Measurements from ENCODE around the gene JAML. TPM values are rescaled to one million over a fixed set of nuclear protein-coding genes. Genes with fewer than 3 reads are reported as not detected.

Gene JAML
- total and polyA plus RNA-seq, 2 of the 4 experiments (the other 2 are of a cell fraction): not detected

- TF ChIP-seq SMC3 (IDR thresholded peaks at IDR 0.05; ENCODE audit: low read depth, low read length) (no peak), USF2 (IDR thresholded peaks at IDR 0.05; ENCODE audit: low read depth, low read length) (no peak), NFE2L2 (IDR thresholded peaks at IDR 0.05; ENCODE audit: low read depth, low read length) (no peak), RCOR1 (IDR thresholded peaks at IDR 0.05; ENCODE audit: insufficient replicate concordance, low read length) (no peak), CEBPB (IDR thresholded peaks at IDR 0.05; ENCODE audit: low read depth, low read length) (no peak), RFX5 (IDR thresholded peaks at IDR 0.05; ENCODE audit: low read depth, low read length) (no peak), MAFK (IDR thresholded peaks at IDR 0.05; ENCODE audit: low read depth, low read length) (no peak), FOS (IDR thresholded peaks at IDR 0.05; ENCODE audit: low read depth, low read length) (no peak), CHD1 (IDR thresholded peaks at IDR 0.05; ENCODE audit: low read depth, low read length) (no peak), CTCF (conservative IDR thresholded peaks at IDR 0.05; ENCODE audit: low read depth, low read length) (no peak), POLR2A (IDR thresholded peaks at IDR 0.05; ENCODE audit: low read depth, low read length) (no peak), BHLHE40 (IDR thresholded peaks at IDR 0.05; ENCODE audit: low read depth, low read length) (no peak), MAZ (IDR thresholded peaks at IDR 0.05; ENCODE audit: borderline replicate concordance, low read depth, low read length) (no peak), ELK1 (IDR thresholded peaks at IDR 0.05; ENCODE audit: borderline replicate concordance, low read depth, low read length) (no peak), RAD21 (IDR thresholded peaks at IDR 0.05; ENCODE audit: low read length) (no peak), MXI1 (IDR thresholded peaks at IDR 0.05; ENCODE audit: borderline replicate concordance, low read depth, low read length) (no peak)
- H2BK15ac ChIP-seq (ENCODE audit: low read depth, low read length): no peak overlapping the region
- POLR2A ChIA-PET (ENCODE audit: unreplicated experiment): no interaction called here
- no peak overlapping the region for H4K8ac ChIP-seq (ENCODE audit: low read depth in 2 of 2, low read length in 2 of 2)
- no peak overlapping the region for H4K91ac ChIP-seq (ENCODE audit: insufficient read depth, low read depth, low read length)
- H3K27me3 ChIP-seq (ENCODE audit: control insufficient read depth, insufficient read depth, low read length): peaks cover 23% of the 10 kb centered on the region
- in situ Hi-C loops (cut with MboI; ENCODE audit: low sequenced_read_pairs): no loop called here
- H3K27ac ChIP-seq (ENCODE audit: insufficient read depth, low read length): no peak overlapping the region
- intact Hi-C loops (cut with micrococcal nuclease): no loop called here
- no peak overlapping the region for H2BK120ac ChIP-seq (ENCODE audit: low read depth, low read length)
- no peak overlapping the region for H3K4me2 ChIP-seq (ENCODE audit: low read depth, low read length)
- H3K4ac ChIP-seq (ENCODE audit: low read depth, low read length): no peak overlapping the region
- H3K79me1 ChIP-seq (ENCODE audit: low read depth in 1 of 2, low read length in 2 of 2): no peaks in the 10 kb centered on the region
- no peak overlapping the region for H3K18ac ChIP-seq (ENCODE audit: low read depth, low read length)
- H4K20me1 ChIP-seq (ENCODE audit: insufficient read depth, low read length): no peaks in the 10 kb centered on the region
- no peak overlapping the region for H3K23ac ChIP-seq (ENCODE audit: low read depth, low read length)
- ATAC-seq (ENCODE audit: low read depth) (no peak), DNase-seq (no peak)
- no peak overlapping the region for H2AK9ac ChIP-seq (replicated peaks; ENCODE audit: low read depth, low read length, poor library complexity)
- dilution Hi-C loops (cut with HindIII; ENCODE audit: low sequenced_read_pairs, unreplicated experiment): no loop called here
- no peaks in the 10 kb centered on the region for H3K9me1 ChIP-seq (ENCODE audit: insufficient read depth, low read length)
- no peak overlapping the region for H2AFZ ChIP-seq (replicated peaks; ENCODE audit: low read length, poor library complexity)
- no peaks in the 10 kb centered on the region for H3K4me1 ChIP-seq (ENCODE audit: control insufficient read depth, insufficient read depth, low read length)
- no peak overlapping the region for H2BK5ac ChIP-seq (ENCODE audit: low read depth, low read length, poor library complexity, severe bottlenecking)
- no CpG with 5 or more reads among the region's 2 CpGs for WGBS, 2 experiments (ENCODE audit: extremely low coverage in 2 of 2, insufficient read length in 1 of 2)
- CTCF ChIA-PET: interaction anchor here (1.3 kb wide), 1 partner anchor 41 kb away, joined by 3 read pairs; no protein-coding TSS in a partner anchor
- H3K4me3 ChIP-seq (ENCODE audit: insufficient read depth, low read depth, low read length): no peak overlapping the region
- no peak overlapping the region for H3K56ac ChIP-seq (ENCODE audit: extremely low read depth, insufficient read depth, low read length)
- H4K5ac ChIP-seq (ENCODE audit: low read depth, low read length): no peak overlapping the region
- no peaks in the 10 kb centered on the region for H3K9me3 ChIP-seq (ENCODE audit: control insufficient read depth, insufficient read depth, low read length)
- H2AK5ac ChIP-seq (ENCODE audit: low read depth, low read length): no peak overlapping the region
- no TSS peak for BruUV-seq (replicated peaks)
- no peak overlapping the region for H3K9ac ChIP-seq (ENCODE audit: low read depth, low read length)
- H3K14ac ChIP-seq (replicated peaks; ENCODE audit: low read depth, low read length): no peak overlapping the region
- H2BK20ac ChIP-seq (ENCODE audit: low read depth, low read length): no peak overlapping the region
- H3K36me3 ChIP-seq (ENCODE audit: control insufficient read depth, insufficient read depth, low read length): no peaks in the 10 kb centered on the region
These were observed 12.0 kb downstream of the JAML start for GRCh38 chr11:118212781-118213191.
